T follicular helper cell (primary cell): ENCODE measurements around the gene CBX2.

Experiments used
- DNase-seq: peaks from one replicate; pipeline ENCODE4 v3.0.0-alpha.2; 2020; ENCODE audit warnings: low read depth

CBX2 gene

DNA sequence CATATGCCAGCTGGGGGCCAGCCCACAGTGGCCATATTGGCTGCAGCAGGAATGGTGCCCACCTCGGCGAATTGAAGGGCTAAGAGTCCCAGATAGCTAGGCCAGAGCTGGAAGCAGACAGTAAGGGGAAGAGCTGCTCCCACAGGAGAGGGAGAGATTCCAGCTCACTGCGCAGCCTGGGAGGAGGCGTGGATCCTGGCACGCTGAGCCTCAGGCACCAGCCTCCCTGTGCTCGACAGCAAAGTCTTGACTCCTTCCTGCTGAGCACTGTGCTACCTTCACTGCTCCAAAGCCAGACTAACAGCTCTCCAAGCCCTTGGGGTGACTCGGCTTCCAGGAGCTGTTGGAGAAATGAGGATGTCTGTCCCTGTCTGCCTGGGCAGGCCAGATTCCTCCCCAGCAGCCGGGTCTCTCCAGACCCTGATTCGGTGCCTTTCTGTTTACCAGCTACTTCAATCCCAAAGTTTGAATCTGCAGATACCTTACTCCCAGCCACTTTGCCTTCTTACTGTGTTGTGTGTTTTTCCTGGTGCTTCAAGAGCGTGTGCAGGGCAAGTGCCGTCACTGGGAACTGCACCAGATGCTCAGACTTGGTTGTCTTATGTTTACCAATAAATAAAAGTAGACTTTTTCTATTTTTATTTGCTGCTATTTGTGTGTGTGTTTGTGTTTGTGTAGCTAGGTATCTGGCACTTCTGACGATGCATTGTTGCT is 9.1 kb downstream of the CBX2 start:
- DNase-seq, result no peak

DNA sequence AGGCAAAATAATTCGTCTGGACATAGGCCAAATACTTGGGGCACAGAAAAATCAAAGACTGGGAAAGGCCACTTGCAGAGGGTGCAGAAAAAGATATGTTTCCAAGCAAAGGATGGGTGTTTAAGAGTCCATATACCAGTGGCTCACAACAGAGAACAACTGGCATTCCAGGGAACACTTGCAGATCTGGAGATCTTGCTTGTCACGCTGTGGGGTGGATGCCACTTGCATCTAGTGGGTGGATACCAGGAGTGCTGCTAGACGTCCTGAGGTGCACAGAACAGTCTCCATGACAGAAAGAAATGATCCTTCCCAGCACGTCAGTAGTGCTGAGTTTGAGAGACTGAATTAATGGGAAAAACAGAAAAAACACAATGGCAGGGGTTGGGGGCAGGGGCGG is 10.5 kb downstream of the CBX2 start:
- DNase-seq, result no peak

GRCh38 chr17:79788989-79789942 is 11.3 kb downstream of the CBX2 start:
- no peak for DNase-seq

DNA sequence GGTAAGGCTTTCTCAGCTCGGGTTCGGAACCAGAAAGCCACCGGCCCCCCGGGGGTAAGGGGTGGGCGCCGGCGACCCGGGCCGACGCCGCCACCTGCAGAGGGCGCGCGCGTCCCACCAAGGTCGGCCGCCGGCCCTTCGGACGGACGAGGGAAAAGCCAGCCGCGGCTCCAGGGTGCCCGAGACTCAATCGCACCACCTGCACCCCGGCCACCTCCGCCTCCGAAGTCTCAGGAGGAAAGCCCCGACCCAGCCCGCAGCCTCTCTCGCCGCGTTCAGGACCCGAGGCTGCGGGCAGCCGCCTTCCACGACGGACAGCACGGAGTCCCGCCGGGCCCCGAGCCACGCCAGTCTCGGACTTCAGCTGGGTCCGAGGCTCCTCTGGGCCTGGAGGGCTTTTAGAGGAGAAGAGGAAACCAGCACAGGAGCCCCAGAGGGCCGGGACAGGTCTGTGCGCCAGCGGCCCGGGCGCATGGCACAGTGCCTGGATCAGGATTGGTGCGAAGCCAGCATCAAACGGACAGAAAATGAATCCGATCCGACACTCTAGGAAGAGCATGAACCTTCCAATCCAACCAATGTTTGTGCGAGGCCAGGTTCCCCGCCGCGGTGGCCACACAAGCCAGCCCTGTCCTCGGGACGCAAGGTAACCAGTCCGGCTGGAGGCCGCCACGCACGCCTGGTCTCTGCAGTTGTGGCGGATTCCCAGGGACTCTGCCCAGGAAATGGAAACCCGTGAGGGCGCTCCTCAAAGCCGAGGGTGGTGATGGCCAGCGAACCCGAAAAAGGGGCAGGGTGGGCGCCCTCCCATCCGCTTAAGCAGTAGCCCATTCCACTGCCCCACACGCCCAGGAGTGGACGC is 12.2 kb downstream of the CBX2 start:
- DNase-seq, result no peak

DNA sequence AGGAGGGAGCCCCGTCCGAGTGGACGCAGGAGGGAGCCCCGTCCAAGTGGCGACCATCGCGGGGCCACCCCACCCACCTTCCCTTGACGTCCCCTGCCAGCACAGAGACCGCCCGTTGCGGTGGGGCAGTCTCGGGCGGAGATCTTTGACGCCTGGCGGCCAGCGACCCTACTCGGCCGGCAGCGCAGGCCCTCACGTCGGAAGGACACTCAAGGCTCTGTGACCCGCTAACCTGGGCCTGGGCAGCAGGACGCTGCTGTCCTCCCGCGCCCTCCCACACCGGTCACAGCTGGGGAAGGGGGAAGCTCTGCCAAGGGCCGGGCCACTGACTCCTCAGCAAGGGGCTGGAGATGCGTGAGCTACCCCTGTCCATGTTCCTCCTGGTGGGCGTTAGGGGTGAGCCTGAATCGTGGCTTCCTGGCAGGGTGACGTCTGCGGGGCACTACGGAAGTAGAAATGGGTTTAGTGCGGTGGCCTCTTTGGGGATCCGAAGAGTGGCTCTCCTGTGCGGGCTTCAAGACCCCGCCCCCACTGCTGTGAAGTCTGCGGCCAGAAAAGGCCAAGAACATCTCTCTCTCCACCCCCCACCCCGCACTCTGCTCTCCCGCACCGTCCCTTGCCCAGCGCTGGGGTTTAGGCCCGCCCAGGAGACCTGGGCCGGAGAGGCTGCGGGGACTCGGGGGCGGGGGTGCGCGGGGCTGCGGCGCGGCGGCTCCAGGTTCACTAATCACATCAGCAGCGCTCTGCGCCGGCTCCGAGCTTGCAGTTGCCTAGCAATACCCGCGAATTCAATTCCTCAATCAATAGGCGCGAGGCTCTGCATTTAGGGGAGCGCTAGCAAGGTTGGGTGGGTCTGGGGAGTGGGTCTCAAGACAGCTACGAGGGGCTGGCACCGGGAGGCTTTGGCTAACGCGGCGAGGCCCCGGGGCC is 13.1 kb downstream of the CBX2 start:
- no peak for DNase-seq

DNA sequence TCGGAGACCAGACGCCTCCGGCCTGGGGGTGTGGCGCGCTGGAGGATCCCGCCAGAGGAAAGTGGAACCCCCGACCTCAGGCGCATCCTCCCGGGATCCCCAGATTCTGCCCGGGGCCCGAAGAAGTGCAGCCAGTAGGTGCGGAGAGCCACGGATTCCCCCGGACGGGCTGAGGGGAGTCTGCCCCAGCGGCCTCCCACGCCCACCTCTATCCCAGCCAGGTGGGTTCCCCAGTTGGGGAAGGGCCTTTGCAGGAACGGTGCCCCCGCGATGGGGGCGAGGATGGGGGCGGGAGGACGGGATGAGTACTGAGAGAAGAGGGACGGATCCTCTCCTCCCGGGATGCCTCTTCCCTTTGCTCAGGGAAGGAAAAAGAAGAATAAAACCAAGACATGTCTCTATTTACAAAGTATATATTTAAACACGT is 13.8 kb downstream of the CBX2 start:
- no peak for DNase-seq

DNA sequence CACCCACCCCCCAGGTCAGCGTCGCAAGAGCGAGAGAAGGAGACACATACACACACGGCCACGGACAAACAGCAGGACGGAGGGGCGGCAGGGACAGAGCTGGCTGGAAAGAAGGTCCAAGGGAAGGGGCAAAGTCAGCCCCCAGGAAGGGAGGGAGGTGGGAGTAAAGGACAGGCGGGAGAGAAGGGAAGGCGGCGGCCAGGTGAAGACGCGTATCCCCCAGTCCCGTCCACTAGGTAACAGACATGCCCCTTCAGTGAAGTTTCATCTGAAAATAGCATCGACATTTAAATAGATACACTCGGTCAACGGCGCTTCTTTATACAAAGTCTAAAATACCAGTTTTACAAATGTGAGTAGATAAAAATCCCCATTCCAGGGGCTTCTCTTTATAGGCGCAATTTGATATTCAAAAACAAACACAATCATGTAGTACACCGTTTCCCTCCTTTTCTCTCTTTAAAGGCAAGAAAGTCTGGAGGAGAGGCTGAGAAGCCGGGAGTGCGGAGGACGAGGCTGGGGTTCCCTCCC is 14.5 kb downstream of the CBX2 start:
- no peak for DNase-seq

GRCh38 chr17:79792984-79793923 is 15.3 kb downstream of the CBX2 start:
- DNase-seq, result no peak

DNA sequence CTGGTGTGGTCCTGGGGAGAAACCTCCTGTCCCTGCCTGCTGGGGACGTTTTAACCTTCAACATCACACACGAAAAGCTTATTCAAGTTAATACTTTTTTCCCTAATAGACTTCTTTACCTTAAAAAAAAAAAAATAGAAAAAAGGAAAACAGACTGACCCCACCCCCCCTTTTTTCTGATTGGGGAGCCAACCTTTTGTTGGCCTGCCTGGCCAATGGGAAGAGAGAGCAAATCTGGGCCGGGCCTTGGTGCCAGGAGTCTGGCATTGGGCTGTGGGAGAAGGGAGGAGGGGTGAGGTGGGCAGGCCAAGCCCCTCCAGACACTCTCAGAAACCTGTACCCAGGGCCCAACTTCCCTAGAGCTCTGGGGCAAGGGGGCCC is 16.0 kb downstream of the CBX2 start:
- DNase-seq, result no peak

GRCh38 chr17:79794659-79795511 is 16.9 kb downstream of the CBX2 start:
- DNase-seq, result no peak

DNA sequence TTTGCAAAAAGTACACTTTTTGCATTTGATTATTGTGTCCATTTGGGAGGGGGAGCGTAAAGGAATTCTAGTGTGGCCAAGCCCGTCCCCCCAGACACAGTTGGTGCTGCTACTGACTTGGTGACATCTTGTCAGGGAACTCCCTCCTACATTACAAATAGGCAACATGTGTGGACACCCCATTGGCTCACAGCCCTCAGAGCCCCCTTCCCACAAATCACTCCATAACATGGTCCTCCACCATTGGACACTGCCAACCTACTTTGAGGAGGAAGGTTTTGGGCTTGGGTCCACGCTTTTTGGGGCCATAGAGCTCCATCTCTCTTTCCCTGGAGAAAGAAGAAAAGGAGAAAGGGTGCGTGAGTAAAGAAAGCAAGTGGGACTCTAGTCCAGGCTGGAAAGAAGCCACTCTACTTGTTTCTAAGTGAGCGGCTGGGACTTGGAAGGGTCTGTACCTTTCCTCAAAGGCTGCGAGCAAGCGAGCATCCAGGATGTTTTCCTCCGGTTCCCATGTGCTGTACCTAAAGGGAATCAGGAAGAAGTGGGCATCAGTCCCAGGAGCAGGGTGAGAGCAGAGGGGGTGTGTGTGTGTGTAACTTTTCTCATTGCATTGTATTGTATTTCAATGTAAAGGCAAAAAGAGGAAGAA is 18.0 kb downstream of the CBX2 start:
- no peak for DNase-seq

DNA sequence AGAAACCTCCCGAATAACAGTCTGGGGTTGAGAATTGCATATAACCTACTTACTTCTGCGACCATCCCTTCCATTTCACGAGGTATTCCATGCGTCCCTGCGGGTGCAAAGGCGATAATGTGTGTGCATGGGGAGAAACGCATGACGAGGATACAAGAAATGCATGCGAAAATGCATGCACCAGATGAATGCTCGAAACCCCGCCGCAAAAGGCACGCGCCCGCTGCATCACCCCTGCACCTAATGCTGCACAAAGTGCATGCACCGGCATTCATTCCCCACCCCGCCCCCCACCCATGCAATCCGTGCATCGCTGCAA is 18.5 kb downstream of the CBX2 start:
- DNase-seq, result no peak

DNA sequence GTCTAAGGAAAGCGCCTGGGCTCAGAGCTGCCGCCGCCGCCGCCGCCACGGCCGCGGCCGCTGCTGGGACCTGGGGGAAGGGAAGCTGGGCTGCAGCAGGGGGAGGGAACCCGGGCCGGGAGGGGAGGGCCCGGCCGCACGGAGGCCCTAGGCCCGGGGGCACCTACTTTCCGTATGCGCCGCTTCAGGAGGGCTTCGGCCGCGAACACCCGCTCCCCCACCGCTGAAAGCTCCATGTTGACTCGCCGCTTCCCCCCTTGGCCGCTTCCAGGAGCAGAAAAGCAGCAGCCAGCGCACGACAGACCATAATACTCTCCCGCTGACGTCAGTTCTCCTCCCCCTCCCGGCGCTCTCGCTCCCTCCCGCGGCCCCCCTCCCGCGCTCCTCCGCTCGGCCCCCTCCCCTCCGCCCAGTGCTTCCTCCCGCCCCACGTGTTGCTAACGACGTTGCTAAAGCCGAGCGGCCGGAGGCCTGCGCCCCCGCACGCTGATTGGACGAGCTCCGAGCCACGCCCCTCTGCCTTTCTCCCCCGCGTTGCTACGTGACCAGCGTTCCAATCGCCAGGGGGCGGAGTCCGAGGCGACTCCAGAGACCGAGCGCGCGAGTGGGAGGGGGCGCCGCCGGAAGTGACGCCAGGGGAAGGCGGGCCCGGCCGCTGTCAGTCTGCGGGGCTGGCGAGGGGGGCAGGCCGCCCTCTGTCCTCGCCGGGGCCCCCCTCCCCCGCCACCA is 19.0 kb downstream of the CBX2 start, which contains the start of gene CBX8:
CBX8 (minus strand) TSS at position 315 of the 729 bp plus-strand sequence; CDS start at position 236, 79 bp downstream.
- DNase-seq, result peak; percentile 98

DNA sequence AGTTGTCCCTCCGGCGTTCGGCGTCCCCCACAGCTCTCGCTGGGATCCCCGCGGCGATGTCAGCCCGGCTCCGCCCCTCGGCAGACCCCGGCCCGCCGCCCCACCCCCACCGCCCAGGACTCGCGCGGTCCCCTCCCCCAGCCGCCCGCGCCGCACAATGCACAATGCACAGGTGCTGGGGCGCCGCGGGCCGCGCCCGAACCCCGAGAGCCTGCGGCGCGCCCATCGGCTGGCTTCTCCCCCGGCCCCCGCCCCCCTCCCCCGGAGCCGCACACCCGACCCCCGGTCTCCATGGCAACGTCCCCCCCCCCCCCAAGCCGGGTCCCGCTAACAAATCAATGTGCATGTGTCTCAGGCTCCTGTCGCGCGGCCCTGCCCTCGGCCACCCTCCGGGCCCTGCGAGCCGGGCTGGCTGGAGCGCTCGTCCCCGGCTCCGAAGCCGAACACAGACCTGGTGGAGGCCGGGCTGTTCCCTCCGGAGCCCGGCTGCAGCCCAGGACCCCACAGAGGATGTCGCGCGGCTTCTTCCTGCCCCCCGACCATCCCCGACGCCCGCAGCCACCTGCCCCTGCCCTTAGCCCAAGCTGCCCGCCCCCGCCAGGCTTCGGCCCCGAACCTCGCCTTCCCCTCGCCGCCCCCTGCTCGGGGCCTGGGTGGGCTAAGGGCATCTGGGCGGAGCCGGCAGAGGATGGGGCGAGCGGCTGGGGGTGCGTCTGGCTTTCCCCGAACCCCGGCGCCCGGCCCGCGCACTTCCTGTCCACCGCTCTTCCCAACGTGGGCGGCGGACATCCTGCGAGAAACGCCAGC is 19.7 kb downstream of the CBX2 start:
- no peak for DNase-seq

- DNase-seq, result no peak
Measured at GRCh38 chr17:79798299-79799173, 20.6 kb downstream of the CBX2 start.

- DNase-seq, result no peak
Measured at GRCh38 chr17:79799174-79799537, 21.2 kb downstream of the CBX2 start.
